Activated naive CD4-positive, alpha-beta T cell treated with Interleukin-2 at 50 U/mL for 16 hours (primary cell): Measurements from ENCODE around the gene NFATC2.

Source experiments
- DNase-seq: peaks from one replicate; pipeline ENCODE4 v3.0.0-alpha.2; 2020

NFATC2 gene

DNA sequence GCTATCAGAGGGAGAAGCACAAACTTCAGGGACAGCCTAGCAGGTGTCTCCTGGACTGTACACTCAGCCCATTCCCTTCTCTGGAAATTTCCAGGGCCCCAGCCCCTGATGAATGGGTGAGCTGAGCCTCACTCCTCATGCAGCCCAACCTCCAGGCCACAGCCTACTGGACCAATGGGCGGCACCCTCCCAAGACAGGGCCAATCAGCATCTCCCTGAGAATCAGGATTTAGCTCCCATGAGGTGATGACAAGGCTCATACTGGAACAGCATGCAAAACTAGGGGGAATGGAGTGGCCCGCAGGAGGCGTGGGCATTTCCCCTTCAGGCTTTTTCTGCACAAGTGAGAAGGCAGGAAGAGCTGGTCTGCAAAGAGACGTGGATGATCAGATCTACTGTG is 29.0 kb downstream of the NFATC2 start:
- DNase-seq: no peak

DNA sequence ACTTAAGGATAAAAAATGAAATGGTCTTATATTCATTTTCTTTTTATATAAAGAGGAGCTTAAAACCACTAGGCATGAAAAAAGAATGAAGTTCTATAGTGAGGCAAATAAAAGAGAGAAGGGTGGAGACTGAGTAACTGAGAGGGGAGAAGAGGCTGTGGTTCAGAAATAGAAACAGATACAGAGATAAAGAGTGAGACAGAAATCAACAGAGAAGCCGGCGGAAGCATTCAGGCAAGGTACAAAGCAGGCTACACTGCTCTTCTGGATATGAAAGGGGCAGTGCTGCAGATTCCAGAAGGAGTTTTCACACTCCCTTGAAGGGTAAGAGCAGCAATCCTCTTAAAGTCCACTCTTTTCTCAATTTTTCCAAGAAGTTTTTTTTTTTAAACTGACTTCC is 29.9 kb downstream of the NFATC2 start:
- DNase-seq: no peak

DNA sequence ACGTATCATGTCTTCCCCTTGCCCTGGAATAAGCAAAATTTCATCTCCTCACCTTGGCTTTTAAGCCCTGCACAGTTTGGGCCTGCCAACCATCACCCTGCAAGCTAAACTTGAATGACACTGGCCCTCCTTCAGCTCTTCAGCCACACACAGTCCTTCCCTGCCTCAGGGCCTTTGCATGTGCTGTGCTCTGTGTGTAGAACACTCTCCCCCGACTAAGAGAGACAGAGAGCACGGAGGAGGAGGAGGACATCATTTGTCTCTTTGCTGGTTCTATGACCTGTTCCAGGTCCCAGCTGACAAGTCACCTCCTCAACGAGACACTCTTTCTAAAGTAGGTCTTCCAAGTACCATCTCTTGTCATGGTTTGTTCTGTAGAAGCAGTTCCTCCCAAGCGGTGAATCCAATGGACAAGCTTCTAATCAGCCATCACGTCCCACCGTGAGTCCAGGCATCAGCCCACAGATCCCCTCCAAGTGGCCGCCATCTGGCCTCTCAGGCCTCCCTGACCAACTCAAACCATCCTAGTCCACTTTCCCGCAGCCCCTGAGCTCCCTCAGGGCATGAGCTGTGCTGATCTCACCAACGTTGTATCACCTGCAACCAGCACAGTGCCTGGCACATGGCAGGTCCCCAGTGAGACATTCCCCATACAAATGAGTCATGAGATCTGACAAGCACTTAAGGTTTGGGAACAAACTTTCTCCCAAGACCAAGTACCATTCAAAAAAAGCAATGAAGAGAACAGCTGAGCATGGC is 30.5 kb downstream of the NFATC2 start:
- no peak for DNase-seq

DNA sequence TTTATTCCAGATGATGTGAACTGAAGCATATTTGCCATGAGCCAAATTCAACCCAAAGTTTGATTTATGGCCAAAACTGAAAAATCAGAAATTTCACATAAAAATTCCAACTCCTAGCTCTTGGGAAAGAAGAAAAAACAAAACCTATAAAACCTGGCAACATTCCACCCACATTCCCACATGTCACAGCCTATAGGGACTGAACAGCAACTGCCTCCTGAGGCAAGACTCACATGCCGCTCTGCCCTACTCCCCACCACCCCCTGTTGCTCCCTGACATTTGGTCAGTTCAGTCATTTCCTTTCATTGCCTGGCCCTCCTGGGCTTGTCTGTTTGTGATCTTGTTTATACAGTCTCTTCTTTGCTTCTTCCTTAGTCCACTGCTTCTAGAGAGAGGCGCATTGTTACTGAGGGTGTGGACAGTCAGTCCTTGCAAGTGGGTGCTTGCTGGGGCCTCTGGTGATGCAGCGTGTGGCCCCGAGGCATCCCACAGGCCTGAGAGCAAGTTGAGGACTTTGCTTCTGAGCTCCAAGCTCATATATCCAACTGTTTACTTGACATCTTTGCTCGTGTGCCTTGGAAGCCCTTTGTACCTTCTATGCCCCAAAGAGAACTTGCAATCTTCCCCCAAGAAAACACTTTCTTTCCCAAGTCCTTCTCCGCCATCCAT is 31.4 kb downstream of the NFATC2 start:
- DNase-seq: no peak

DNA sequence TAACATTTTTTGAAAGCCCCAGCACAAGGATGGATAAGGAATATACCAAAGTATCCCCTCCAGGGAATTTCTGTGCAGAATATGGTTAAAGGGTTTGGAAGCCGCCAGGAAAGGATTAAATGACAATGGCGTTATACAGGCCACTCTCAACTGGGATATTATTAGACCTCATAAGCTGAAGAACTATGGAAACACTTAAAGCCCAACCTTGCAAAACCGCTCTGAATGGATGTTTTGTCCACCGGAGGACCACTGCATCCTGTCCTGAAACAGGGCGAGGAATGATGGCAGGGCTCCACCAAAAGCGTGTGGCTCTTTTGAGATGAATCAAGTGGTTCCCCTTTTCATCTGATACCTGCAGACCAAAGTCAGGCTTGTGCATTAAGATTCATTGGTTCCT is 32.4 kb downstream of the NFATC2 start:
- DNase-seq: no peak

DNA sequence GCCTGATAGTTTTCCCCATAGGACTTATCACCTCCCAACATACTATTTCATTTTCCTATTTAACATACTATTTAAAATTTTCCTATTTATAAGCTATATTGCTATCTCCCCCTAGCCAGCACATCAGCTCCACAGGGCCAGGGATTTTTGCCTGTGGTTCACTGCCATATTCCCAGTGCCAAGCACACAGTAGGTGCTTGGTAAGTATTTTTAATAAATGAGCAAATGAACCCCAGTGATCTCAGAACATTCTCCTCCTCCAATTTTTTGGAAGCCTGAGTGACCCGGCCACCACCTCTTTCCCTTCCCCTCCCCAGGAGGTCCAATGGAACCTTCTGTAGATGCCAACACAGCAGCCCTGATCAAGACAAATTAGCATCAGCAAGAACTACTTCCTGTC is 33.3 kb downstream of the NFATC2 start:
- DNase-seq: no peak

DNA sequence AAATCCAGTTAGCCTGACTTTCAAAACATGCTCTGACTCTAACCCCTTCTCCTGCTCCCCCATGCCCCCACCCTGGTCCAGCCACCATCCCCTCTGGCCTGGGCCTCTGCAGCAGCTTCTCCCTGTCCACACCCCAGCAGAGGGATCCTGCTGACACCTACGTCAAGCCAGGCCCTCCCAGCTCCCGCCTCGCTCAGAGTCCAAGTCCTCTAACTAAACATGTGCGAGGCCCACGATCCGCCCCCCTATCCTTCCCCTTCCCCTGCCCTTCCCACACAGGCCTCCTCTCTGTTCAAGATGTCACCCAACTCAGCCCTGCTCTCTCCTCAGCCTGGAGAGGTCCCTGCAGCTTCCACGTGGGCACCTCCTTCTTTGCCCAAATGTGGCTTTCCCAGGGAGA is 33.7 kb downstream of the NFATC2 start:
- no peak for DNase-seq

DNA sequence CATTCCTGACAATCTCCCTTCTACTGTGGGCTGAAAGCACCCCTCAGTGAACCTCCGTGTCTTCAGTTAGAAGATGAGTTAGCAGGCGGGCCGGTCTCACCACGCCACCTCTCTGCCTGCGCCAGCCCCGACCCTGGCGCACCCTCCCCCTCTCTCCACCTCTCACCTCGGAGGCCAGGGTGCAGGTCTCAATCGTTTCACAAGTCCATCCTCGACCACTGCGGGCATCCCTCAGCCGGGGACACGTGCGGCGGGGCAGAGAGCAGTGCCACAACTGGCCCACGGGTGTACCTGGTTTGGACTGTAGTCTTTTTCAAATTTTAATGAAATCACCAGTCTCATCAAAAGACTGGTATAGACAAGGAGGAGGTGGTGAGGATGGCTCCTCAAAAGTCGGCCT is 34.4 kb downstream of the NFATC2 start:
- DNase-seq: no peak

DNA sequence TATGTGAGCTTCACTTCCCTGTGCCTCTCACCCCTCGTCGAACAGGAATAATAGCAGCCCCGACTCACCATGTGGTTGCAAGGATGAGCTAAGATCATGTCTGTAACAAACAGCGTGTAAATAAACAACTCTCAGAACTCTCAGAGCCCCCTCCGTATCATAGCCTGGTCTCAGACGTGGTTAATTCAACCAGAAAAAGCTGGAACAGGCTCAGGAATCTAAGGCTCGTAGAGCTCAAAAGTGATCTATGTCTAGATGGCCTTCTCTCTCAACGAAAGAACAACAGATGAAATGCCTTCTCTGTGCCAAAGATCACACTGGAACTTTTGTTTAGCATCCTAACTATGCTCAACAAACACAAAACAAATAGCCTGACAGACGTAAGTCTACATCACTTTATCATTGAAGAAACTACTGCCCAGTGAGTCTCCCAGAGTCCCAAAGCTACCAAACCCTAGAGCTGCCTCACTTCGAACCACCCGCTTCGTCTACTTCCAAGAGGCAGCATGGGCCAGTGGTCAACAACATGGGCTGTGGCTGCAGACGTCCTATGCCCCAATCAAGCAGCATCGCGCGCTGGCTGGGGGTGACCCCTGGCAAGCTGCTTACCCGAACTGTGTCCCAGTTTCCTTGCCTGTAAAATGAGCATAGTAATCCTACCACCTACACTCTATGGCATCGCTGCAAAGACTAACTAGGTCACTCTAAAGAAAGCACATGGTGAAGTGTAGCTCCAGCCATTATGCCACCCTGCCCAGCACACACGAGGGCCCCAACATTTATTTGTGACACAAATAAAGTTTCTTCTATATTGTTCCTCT is 35.1 kb downstream of the NFATC2 start:
- DNase-seq: no peak

DNA sequence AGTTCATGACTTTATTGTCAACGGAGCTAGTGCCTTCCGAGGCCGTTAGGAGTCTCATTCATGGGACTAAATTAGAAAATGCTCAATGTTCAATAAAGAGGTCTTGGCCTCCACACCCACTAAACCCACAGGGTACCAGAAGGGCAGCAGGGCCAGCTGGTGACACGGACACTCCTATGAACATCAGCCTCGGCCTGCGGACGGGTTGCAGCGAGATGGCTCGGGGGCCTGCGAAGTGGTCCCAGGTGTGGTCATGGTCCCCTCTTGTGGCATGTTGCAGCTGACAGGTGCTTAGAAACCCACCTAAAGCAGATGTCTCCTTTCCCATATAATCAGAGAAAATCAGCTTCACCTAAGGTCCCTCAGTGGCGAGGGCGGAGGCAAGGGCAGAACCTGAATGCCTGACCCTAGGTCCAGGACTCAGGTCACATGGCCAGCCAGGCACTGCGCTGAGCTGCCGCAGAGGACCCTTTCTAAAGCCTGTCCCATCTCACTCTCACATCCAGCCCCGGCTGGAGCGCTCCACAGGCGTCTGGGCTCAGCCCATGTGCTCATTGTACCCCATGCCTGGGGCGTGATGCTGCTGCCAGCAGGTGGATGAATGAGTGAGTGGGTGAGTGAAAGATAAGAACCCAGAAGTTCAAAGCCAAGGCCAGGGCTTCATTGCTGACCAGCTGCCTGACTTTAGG is 35.8 kb downstream of the NFATC2 start:
- no peak for DNase-seq

DNA sequence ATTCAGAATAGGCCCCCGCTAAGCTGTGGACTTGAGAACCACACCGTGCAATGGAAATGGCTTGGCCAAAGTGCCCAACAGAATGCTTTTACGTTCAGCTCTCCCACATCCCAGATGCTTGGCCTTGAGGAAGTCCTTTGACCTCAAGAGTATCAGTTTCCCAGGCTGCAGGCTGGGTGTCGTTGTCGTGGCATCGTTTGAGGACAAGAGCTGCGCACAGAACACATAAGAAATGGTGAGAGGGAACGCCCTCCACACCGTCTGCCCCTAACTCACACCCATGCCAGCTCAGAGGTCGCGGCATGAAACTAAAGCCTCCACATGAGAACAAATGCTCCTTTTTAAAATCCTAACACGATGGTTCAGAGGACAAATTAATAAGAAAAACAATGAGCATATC is 37.0 kb downstream of the NFATC2 start:
- DNase-seq: no peak

DNA sequence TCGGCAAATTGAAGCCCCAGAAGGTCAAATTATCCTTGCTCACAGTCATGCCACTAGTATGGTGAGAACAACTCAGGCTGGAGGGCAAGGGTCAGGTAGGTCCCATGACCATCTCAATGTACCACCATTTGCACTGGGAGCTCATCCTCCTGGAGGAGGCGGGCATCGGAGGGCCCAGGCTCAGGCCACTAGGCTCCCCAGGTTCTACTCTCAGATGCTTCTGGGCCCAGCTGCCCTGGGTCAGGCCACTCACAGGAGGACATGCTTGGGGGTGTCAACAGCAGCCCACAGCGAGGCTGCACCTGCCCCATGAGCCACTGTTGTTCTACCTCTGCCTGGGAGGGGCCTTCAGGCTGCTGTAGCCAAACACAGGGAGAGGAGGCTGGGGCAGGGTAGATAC is 39.1 kb downstream of the NFATC2 start:
- DNase-seq: no peak

DNA sequence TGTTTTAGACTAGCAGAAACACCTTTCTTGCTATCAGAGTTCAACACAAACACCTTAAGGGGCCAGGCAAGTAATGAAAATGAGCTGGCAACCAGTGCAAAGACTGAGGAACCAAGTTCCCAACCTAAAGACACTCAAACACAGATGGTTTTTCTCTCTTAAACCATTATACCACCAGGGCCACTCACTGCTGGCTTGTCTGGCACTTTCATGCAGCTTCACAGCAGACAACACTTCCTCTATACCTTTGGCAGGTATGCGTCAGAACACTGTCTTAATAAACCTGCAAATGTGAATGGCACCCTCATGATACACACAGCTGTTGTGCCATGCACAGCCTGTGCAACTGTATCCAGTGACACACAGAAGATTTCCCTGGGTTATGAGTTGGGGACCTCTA is 41.6 kb downstream of the NFATC2 start:
- peak; percentile 45 for DNase-seq

DNA sequence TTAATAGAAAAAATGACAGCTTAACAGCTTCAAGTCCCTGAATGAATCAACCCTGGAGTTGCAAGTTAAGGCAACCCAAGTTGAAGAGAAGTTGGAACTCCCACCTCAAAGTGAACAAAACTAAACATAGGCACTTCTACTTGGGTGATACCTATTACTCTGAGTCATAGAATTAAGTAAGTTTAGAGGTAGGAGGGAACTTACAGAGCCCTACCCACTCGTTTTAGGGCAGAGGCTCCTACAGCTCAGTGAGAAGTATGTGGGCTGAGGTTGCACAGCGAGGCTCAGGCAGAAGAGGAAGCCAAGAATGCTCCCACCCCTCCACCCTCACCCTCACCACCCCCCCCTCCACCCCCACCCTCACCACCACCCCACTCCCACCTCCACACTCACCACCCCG is 42.2 kb downstream of the NFATC2 start:
- peak; percentile 57 for DNase-seq

DNA sequence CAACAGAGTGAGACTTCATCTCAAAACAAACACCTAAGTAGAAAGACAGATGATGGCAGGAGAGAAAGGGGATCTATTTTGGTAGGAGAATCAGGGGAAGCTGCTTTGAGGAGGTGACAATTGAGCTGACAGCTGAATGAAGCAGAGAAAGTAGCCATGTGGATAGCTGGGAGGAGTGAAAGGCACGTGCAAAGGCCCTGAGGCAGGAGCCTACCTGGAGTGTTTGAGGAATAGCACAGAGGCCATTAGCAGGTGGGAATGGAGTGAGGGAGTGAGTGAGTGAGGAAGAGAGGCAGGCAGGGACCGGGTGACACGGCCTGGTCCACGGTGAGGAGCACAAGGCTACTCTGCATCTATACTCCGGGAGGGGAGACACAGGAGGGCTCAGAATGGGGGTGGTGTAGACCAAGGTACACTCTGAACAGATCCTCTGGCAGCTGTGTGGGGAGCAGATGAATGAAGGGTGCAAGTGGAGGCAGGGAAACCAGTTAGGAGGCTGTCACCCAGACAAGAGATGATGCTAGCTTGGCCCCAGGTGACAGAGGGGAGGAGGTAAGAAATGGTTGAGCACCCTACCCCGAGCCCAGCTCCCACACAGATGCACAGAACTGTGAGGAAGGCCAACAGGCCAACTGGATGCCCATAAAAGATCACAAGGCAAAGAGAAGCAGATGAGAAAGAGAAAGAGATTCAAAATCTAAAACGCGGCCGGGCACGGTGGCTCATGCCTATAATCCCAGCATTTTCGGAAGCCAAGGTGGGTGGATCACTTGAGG is 43.6 kb downstream of the NFATC2 start:
- DNase-seq: no peak

DNA sequence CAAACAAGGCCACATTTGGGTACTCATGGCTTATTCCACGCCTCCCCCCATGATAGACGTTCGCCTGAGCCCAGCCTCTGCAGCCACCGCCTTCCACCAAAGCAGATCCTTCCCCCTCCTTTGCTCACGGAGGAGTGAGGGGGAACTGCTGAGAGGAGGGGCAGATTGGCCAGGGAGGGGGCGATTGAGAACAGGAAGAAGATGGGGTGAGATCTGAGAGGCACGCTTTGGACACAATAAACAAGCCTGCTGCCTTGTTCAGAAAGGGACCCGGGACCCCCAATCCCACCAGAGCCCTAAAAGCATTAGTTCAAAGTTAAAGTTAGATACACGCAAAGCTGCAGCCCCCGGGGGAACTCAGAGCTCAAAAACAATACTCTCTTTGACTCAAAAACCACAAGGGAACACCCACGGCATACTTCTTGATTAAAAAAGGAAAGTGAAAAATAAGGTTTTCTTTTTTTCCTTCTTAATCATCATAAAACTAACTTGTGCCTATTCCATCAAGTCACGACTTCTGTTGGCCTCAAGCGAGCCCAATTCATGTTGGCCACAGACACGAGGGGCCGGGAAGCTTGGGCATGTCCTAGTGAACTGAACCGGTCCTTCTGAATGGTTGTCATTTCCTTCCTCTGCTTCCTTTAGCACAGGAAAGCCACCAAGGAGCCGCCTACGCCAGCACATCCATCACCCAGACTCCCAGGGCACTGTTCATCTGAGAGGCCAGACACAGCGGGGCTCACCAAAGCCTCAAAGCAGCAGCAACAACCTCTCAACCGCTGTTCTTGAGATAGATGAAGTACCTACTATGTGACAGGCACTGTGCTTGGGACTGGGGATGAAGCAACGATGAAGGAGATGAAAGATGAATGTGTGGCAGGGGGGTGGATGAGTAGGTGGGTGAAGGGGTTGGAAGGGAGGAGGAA is 44.7 kb downstream of the NFATC2 start:
- peak; percentile 59 for DNase-seq

DNA sequence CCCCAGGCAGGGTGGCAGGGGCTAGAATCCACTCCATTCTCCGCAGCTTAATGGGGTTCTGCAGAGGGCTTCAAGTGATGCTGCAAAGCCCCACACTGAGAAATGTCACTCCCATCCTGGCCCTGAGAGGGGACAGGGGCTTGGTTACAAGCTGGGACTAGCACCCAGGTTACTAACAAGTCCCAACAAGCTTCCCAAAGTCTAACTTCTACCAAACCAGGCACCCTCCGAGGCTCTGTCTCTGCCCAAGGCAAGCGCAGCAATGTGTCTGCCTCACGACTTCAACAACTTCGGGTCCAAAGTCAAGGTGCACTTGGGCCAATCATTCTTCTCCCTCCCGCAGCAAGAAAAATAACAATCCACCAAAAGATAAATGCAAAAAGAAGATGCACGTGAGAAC is 45.6 kb downstream of the NFATC2 start:
- DNase-seq: no peak

DNA sequence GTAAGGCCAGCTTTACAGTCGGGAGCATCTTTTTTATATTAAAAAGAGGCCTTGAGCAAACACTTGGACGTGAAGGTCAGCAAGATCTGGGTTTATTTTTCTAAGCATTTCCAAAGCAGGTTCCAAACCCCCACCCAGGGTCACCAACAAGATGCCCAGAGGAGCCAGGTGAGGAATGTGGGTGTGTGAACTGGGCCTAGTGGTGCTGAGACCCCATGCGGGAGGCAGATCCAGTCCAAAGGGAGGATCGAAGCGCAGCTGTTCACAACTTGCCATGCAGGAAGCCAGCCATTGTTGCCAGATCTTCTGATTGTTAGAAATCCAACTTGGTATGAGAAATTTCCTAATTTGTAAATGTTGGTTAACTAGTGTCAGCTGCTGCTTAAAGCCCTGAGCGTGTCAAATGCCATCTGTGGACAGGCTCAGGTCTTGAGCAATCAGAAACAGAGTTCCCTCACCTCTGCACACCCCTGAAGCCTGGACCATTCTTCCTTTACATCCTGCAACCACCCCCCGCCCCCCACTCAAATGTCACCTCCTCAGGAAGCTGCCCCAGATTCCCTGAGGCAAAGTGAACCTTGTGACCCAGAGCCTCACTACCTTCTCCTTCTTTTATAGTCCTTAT is 46.5 kb downstream of the NFATC2 start:
- DNase-seq: no peak

DNA sequence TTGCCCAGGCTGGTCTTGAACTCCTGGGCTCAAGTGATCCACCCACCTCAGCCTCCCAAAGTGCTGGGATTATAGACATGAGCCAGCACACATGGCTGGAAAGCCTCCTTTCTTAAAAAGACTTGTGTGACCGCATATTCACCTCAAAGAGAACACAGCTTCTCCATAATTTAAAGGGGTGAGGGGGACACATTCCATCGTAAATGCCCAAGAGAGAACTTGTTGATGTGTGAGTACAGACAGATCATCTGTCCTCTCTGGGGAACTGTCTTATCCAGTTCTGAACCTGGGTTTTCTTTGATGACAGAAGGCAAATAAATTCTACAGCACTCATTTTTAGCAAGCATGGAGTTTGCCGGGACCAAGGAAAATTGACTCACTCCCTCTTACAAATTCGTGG is 47.2 kb downstream of the NFATC2 start:
- DNase-seq: no peak

DNA sequence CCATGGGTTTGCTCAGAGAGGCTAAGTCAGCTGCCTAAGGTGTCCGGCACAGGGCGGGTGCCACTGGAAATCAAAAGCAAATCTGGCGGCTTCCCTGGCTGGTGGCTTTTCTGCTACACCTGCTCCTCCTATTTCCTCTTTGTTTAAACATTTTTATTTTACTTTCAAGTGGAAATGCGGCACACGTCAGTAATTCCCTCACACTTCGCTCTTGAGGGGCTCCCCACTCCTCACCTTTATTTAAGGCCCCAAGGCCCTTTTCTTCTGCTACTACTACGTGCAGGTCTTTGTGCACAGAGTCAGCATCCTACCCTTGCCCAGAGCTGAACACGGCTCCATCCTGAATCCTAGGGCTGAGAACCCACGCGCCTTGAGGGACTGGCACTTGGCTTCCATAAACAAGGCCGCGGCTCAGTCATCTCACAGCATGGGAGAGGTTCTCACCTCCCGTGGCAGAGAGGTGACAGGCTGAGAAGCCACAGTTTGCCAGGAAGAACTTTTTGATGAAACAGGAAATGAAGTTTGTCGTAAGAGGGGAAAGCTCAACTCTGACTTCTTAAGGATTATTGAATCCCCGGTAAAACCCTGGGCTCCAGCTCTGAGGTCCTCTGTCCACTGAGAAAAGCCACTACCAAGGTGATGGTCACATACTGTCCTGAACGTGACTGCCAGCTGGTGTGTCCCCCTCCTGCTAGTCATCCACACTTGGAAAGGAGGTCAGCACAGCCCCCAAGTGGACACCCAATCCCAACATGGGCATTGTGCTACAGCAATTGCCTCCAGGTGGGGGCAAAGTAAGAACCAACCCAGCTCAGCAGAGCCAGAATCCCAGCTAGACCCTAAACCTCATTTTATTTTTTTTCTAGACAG is 48.0 kb downstream of the NFATC2 start:
- peak; percentile 32 for DNase-seq
